GM12872 (cell line): ENCODE measurements around the gene ZP4.

Experiments
- TF ChIP-seq, protein P1 (sequence below): IDR thresholded peaks from 3 replicates; pipeline ENCODE4 v1.5.1; 2011; ENCODE audit warnings: low read depth, mild to moderate bottlenecking, low read length, moderate library complexity; ENCODE audit not compliant: insufficient read depth

ZP4 gene

DNA sequence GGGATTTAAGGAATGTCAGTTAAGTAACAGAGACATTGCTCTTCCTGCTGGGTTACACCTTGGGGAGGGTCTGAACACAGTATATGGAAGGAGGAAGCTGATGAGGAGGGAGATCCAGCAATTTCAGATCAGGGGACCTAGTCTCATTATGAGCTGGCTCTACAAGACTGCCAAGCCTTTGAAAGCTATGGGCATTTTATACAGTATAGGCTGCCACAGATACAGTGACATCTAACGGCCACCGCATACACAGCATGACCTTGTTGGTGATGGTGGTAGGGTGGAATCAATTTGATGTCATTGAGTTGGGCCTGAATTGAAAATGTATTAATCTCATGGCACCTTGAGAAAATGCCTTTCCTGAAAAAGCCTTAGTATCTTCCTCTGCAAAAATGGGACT lies 22.6 kb upstream of the ZP4 start:
- TF ChIP-seq, protein P1, sequence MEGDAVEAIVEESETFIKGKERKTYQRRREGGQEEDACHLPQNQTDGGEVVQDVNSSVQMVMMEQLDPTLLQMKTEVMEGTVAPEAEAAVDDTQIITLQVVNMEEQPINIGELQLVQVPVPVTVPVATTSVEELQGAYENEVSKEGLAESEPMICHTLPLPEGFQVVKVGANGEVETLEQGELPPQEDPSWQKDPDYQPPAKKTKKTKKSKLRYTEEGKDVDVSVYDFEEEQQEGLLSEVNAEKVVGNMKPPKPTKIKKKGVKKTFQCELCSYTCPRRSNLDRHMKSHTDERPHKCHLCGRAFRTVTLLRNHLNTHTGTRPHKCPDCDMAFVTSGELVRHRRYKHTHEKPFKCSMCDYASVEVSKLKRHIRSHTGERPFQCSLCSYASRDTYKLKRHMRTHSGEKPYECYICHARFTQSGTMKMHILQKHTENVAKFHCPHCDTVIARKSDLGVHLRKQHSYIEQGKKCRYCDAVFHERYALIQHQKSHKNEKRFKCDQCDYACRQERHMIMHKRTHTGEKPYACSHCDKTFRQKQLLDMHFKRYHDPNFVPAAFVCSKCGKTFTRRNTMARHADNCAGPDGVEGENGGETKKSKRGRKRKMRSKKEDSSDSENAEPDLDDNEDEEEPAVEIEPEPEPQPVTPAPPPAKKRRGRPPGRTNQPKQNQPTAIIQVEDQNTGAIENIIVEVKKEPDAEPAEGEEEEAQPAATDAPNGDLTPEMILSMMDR = 0 out of 3 replicates have a peak, but pooled peaks have one; percentile 7

DNA sequence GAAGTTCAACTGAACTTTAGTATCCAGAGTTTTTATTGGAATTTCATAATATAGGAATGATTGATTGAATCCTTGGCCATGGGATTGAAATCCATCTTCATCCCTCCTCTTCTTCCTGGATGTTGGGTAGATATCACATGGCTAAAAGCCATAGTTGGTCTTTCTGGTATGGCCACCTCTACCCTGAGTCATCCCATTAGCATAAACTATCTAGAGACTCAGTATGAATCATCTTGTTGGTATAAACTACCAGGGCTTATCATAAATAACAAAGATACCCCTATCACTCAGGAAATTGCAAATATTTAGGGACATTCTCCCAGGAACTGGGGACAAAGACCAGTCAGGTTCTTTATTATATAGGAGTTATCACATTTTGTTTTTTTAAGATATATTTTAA lies 21.2 kb upstream of the ZP4 start:
- TF ChIP-seq, protein P1 = no peak

DNA sequence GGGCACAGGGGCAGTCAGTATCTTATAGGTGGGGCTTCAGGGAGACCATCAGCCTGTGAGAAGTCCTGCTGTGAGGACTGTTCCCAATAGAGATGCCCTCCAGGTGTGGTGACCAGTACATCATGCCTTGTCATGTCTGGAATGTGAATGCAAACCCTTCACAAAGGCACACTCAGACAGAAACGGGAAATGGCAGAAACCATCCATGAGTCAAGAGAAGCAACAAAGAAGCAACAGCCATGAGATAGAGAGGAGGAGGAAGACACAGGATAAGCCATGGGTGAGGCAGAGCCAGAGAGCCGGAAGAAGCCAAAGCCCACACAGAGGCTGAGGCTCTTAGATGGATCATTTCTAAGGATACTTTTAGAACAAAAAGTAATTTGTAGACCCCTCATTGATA lies 20.1 kb upstream of the ZP4 start:
- TF ChIP-seq, protein P1 = no peak

DNA sequence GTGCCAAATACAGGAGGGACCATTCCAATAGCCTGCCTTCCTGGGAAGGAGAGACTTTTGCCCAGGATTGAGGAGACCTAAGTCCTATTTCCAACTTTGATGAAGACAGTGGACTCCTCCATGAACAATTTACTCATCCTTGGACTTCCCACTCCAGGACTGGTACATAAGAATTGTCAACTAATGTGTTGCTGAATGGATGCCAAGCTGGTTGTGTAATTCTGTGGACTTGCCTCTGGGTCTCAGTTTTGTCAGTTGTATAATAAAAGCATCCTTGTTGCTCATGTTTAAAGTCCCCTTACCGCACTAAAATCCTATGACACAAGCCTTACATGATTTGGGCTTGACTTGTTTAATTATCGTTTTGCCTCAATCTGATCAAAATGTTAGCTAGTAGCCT lies 13.2 kb upstream of the ZP4 start:
- TF ChIP-seq, protein P1 = no peak

DNA sequence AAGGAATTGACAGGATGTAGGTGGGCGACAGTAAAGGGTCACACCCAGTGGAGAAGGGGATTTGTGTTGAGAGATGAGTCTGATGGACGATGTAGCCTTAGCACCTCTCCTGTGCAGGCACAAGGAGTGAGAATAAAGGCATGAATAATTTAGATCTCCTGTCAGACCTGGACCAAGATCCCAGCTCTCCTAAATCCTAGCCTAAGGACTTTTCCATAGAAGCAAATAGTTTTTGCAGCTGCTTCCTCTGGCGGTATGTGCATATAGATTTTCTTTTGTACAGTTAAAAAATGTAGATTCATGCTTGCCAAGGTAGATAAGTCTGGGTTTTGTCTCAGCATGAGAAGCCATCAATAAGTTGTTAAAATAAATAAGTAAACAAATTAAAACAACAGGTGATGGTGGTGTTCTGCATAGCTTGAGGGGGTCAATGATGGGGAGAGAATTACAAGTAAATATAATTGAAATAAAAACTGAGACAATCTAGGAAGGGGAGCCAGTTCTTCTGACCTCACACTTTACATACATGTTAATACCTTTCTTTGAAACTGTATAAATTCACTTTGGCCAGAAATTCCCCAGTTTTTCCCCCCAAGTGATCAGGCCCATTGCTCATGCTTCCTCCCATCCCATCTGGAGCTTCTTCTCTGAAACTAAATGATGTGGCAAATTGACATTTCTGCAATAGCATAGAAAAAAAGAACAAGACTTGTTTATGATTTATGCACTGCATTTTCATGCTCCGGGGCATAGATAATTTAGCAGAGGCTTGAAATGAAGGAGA lies 12.4 kb upstream of the ZP4 start:
- TF ChIP-seq, protein P1 = no peak

DNA sequence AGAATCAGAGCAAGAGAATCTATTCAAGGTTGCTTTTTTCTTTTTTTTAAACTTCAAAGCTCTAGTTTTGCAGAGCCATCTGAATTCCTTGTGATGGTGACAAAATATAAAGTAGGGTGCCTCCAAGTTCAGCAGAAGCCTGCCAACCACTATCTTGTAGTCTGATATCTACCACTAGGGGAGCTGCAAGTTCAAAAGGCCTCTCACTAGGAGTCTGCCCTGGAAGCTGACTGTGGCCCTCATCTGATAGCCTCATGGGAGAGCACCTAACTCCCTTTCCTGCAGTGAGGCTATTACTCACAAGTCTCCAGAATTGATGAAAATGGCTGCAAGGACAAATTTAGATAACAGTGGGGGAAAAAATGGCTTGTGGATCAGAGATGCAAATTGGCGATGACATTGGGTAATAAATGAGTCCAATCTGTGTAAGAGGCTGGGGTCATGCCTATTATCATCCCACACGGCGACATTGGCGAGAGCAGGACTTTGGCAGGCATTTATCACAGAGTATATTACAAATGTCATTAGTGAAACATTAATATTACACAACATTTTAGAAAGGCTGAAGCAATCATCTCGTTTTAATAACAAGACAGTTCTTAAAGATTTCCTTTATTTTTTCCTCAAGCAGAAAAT lies 10.7 kb upstream of the ZP4 start:
- TF ChIP-seq, protein P1 = peak; percentile 57; the same call in 2 of the 3 replicates

DNA sequence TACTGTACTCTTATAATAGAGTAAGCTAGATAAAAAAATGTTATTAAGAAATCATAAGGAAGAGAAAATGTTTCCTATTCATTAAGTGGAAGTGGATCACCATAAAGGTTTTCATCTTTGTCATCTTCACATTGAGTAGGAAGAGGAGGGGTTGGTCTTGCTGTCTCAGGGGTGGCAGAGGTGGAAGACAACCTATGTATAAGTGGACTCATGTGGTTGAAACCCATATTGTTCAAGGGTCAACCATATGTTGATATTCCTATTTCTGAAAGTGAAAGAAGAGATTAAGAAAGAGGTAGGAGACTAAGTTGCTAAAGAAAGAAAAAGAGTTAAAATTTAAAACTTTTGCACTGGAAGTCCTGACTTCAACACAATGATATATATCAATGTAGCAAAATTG lies 4.9 kb upstream of the ZP4 start:
- TF ChIP-seq, protein P1 = no peak
